HG03432 (cell line): Measurements from ENCODE around the gene GRAMD1C.

Source experiments
- ATAC-seq: cut with Tn5 transposase; IDR thresholded peaks from one replicate; pipeline ENCODE4 v1.9.1; 2021; ENCODE audit warnings: mild to moderate bottlenecking, moderate library complexity; ENCODE audit not compliant: unreplicated experiment

Gene GRAMD1C

DNA sequence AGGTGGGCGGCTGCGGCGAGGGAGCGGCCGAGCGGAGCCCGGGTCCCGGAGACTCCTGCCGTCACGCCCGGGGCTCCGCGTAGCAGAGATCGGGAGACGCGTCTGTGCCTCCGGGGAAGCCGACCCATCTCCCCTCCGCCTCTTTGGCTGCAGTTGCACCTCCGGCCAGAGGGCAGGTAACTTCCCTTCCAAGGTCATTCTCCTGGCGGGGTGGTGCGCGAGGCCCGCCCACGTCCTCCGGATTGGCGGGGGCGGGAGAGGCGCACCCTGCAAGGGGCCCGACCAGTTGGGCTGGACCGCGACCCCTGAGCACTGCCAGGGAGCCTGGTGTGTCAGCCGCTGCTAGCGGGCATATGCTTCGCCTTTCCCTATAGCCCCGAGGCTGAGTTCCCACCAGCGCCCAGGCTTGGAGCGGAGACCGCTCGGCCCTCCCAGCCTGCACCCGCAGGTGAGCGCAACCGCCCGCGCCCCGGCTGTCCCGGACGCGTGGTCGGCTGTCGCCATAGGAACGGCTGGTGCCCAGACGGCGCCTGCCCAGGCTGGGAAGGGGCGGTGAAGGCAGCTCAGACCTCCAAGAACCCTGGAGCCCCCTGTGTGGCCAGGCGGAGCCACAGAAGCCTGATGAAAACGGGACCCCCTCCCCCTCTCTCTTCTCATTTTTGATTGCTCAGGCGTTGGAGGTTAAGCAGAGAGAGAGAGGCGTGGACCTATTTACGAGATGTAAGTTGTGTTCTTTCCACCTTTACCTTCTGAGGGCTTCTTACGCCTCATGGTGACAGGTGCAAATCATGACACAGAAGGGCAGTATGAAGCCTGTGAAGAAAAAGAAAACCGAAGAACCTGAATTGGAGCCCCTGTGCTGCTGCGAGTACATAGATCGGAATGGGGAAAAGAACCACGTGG is 109.7 kb downstream of the GRAMD1C start:
- ATAC-seq, result peak; percentile 59

DNA sequence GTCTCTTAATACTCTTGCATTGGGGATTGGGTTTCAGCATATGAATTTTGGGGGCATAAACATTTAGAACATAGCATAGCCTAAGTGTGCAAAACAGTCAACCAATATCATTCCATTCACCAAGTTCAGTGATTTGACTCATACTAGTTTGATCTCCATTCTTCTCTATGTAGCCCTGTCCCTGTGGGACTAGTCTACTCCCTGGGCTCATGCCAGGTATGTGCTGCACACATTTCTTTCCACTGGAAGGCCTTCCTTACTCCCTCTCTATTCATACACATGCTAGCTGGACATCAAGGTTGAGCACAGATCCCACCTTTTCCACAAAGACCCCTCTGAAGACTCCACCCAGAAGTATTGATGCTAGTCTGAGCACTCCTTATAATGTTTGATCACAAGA is 114.3 kb downstream of the GRAMD1C start:
- ATAC-seq, result no peak

DNA sequence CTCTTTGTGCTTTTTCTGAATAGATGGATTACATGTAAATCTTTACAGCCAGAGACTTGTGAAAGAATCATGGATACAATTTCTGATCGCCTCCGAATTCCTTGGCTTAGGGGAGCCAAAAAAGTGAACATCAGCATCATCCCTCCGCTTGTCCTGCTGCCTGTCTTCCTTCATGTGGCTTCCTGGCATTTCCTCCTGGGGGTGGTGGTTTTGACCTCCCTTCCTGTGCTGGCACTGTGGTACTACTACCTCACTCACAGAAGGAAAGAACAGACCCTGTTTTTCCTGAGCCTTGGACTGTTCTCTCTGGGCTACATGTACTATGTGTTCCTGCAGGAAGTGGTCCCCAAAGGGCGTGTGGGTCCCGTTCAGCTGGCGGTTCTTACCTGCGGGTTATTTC is 115.1 kb downstream of the GRAMD1C start:
- no peak for ATAC-seq

DNA sequence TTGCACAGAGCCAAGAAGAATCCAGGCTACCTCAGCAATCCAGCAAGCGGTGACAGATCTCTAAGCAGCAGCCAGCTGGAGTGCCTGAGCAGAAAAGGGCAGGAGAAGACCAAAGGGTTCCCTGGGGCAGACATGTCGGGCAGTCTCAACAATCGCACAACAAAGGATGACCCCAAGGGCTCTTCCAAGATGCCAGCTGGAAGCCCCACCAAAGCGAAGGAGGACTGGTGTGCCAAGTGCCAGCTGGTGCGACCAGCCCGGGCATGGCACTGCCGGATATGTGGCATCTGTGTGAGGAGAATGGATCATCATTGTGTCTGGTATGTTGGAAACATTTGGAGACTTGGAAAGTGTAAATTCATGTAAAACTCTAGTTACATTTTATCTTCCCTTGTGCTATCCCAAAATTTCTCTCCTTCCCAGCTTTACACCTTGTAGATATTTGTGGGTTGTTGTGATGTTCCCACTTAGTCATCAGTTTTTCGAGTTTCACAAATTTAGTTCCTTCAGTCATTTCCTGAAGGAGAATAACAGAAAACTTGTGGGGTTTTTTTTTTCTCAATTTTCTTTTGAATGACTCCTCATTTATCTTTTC is 115.6 kb downstream of the GRAMD1C start:
- no peak for ATAC-seq

DNA sequence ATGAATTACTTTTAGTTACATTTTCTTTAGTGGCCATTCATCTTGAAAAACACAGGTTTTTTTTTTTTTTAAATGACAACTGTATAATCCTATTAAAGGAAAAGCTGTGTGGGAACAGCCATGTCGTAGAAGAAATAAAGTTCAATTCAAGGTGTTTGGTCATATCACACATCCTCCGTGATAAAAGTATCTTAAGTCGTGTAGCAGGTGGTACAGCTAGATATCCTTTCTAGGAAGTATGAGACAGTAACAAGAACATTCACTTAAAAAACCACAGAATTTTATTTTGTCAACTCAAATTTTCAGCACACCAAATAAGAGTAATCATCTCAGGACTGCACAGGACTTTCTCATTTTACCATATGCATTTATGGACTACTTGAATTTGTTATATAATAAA is 125.3 kb downstream of the GRAMD1C start:
- ATAC-seq, result no peak

DNA sequence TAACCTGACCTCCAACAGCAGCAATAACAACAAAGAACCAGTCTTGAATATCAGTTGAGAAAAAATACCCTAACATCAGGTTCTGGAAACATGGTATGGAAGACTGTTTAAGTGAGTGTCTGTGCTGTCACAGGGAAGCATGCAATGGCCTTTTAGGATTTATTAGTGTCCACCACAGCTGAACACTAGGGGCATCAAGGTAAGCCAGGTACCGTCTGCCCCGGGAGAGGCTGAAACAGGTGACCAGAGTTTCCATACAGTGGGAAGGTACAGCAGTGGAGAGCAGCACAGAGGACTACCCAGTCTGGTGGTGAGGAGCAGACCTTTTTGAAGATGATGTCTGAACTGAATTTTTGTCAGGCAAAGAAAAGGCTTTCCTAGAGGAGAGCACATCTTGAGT is 127.6 kb downstream of the GRAMD1C start:
- no peak for ATAC-seq

DNA sequence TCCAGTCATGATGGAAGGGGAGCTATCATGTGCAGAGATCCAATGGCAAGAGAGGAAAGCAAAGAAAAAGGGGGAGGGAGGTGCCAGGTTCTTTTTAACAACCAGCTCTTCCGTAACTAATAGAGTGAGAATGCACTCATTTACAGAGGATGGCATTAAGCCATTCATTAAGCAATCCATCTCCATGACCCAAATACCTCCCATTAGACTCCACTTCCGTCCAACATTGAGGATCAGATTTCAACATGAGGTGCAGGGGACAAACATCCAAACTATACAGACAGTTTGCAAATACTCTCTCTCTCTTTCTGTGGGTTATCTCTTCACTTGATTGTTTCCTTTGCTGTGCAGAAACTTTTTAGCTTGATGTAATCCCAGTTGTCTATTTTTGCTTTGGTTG is 130.4 kb downstream of the GRAMD1C start:
- ATAC-seq, result no peak

DNA sequence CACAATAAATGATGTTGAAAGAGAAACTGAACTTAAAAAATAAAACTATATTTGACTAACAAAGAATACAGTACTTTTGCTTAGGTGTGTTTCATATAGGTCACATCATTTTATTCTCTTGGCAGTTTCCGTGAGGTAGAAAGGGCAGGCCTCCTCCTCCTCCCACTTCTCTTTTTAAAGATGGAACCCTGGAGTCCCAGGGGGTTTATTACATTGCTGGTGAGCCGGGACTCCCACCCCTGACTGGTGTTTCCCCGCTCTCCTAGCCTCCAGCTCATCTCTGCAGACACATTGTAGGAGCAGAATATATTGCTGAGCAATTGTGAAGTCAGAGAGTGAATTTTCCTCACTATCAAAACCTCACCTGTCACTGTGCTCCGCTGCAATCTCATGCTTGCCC is 139.2 kb downstream of the GRAMD1C start:
- no peak for ATAC-seq

DNA sequence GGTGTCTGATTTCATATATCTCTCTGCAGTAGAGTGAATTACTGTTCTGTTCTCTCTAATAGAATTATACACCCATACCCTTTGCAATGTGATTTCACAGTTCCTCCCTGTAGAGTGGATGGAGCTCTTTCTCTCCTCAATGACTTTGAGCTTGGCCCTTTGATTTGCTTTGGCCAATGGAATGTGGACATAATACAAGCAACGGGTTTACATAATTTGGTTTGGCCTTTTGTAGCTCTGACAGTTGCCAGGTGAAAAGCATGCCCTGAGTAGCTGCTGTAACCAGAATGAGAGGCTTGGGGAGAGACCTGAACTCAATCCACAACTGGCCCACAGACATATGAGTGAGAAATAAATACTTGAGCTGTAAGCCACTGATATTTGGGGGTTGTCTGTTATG is 141.3 kb downstream of the GRAMD1C start:
- no peak for ATAC-seq

DNA sequence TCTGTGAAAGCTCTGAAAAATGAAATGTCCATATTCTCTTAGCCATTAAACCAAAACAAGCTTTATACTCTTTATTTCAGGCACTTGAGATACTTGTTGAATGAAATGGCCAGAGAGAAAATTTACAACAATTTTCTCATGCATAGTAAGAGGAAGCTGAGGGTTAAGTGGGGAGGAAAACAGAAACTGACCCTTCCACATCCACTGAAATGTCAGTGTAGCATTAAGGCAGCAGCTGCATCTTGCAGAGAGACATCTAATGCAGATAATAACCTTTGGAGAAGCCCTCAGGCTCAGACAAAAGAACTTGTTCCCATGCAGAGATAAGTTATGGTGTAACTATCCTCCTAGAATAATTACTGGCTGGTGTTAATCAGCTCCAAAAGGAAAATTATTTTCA is 143.2 kb downstream of the GRAMD1C start:
- ATAC-seq, result no peak

DNA sequence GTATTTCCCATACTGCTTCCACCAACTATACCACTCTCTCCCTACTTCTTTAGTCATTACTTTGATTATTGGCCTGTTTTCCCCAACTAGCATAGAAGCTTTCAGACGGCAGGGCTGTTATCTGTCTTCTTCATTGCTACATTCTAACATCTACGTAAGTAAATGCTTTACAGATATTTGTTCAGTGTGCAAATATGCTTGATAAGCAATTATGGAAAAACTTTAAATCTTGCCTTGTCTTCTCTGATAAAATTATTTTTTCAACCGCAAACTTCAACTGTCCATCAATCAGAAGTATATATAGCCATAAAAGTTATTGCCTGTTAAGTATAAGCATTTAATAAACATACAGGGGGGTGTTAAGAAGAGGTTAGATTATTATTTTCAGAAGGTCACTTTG is 145.0 kb downstream of the GRAMD1C start:
- no peak for ATAC-seq

DNA sequence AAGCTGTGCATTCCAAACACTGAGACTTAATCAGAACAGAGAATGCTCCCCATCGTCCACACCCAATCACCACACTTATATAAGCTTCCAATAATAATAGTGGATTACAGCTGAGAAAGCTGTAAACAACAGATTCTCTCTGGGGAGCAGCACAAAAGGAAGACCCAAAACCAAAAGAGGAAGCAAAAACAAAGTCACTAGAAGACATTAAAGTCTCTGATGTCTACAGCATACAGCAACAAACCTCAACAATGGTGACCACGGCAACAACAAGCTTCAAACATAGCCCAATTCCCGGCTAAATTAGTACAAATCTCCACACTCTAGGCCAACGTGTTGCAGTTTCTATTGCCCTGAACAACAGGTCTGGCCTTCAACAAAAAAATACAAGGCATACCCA is 147.0 kb downstream of the GRAMD1C start:
- ATAC-seq, result peak; percentile 76
